Activated gamma-delta T cell treated with Interleukin-2 at 50 U/mL for 16 hours (primary cell): ENCODE measurements around the gene IL17REL.

Experiments
- DNase-seq: peaks from one replicate; pipeline ENCODE4 v3.0.0-alpha.2; 2020

The IL17REL gene

DNA sequence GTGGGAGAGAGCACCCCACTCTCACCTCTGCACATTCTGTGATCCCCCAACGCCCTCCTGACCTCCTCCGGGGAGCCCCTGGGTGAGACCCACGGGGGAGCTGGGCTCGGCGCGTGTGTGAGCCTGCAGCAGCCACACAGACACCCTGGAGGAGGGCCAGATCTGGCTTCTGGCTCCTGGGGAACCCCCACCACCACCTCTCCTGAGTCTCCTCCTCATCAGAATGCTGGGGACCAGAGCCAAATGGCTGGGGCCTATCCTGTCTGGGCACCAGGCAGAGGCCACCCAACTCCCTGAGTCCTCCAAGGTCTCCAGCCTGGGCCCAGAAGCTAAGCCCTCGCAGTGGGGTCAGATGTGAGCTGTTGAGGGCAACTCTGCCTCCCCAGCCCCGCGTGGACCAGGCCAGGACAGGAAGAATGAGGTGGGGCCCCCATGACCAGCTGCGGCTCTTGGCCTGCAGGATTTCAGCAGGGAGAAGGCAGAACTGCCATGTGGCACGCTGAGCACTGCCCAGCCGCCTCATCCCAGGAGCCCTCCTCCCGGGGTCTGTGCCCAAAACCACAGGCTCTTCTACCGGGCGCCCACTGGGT, 57.5 kb downstream of the IL17REL start:
- DNase-seq, result no peak

DNA sequence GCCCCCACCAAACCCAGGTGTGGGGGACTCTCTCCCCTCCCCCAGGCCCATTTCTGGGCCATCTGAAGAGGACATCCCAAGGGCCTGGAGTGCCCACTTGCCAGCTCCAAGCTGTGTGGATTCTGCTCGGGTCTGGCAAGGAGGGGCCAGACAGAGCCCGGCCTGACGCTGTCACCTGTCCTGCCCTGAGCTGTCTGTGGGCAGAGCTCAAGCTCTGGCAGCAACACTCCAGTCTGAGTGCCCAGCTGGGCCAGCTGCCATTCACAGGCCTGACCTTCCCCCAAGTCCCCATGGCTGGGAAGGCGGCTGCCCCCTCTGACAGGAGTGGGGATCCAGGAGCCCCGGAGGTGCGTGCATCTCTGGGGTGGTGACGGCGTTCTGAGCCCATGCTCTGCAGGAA, 58.2 kb downstream of the IL17REL start:
- no peak for DNase-seq

DNA sequence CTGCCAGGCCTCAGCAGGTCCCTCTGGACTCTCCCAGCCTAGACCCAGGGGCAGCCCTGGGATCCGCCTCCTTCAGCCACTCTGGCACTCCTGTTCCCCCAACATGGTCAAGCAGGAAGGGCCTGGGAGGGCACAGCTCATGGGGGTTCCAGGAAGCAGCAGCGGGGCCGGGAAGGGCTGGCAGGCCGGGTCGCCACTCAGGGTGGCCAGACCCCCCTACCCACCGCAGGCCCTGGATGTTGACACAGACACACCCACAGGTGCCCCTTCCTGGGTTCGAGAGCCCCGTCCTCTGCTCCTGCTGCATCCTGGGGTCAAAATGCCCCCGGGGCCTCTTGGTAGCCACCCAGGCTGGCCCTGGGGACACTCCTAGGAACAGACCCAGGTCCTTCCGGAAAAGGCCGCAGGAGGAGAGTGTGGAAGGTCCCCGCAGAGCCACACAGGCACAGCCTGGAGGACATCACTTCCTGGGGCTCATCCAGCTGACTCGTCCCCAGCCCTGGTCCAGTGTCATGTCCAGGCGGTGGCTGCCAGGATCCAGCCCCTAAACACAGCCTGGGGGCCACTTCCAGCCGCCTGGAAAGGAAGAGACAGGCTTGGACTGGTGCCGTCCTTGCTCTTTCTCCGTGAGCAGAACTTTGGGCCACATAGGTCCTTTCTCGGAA, 58.8 kb downstream of the IL17REL start:
- DNase-seq, result no peak

GRCh38 chr22:49953027-49953679, 59.4 kb downstream of the IL17REL start:
- DNase-seq, result no peak

- DNase-seq, result no peak
These were observed 60.3 kb downstream of the IL17REL start for GRCh38 chr22:49951986-49952896.

GRCh38 chr22:49951678-49951985, 60.9 kb downstream of the IL17REL start:
- no peak for DNase-seq

DNA sequence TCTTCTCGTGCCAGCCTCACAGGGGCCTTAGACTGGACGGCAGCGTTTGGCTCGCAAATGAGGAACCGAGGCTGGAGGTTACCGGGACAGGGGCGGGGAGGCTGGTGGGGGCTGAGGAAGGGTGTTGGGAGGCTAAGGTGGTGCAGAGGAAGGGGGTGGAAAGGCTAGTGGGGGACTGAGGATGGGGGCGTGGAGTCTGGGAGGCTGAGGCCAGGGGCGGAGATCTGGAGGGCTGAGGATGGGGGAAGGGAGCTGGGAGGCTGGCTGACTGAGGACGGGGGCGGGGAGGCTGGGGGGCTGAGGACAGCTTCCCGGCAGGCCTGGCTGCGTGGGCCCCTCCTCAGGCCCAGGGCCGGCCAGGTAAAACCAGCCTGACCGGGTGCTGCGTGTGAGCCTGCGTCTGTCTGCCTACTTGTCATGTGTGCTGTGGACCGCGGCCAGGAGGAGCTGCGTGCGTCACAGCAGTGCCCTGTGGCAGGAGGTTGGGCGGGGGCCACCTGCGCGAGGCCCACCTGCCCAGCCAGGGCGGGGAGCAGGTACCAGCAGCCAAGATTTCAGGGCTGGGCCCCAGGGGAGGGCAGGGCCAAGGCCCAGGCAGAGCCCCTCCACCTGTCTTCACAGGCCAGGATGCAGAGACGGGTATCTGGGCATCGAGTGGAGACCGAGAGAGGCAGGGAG, 61.4 kb downstream of the IL17REL start:
- no peak for DNase-seq

- no peak for DNase-seq
These were observed 62.1 kb downstream of the IL17REL start for GRCh38 chr22:49950396-49950994.

DNA sequence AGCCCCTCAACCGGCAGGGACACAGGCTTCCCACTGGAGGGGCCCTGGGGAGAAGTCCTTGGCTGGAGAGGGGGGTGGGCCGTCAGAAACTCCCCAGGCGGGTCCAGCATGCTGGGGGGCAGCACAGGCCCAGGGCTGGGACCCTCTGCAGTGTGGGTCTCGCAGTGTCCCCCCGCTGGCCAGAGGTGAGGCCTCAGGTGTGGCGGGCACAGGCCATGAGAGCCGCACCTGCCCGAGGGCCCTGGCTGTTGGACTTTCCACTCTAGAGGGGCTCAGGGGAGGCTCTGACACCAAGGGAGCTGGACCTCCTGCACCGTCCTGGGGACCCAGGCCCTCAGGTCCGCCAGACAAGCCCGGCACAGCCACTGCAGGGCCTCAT, 62.7 kb downstream of the IL17REL start:
- no peak for DNase-seq

GRCh38 chr22:49948958-49949913, 63.3 kb downstream of the IL17REL start:
- no peak for DNase-seq

GRCh38 chr22:49948116-49948957, 64.2 kb downstream of the IL17REL start:
- no peak for DNase-seq

DNA sequence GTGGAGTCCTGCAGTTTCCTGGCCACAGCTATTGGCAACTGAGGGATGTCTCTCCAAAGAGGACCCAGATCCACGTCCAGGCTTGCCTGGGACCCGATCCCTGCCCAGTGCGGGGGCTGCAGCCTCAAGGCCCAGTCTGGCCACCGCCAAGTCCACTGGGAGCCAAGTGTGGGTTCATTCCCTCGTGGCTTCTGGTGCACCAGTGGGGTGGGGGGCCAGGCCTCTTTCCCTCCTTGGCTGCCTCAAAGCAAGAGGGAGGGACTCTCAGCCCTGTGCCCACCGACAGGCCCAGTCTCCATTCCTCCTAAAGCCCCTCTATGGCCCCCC, 65.3 kb downstream of the IL17REL start:
- no peak for DNase-seq

DNA sequence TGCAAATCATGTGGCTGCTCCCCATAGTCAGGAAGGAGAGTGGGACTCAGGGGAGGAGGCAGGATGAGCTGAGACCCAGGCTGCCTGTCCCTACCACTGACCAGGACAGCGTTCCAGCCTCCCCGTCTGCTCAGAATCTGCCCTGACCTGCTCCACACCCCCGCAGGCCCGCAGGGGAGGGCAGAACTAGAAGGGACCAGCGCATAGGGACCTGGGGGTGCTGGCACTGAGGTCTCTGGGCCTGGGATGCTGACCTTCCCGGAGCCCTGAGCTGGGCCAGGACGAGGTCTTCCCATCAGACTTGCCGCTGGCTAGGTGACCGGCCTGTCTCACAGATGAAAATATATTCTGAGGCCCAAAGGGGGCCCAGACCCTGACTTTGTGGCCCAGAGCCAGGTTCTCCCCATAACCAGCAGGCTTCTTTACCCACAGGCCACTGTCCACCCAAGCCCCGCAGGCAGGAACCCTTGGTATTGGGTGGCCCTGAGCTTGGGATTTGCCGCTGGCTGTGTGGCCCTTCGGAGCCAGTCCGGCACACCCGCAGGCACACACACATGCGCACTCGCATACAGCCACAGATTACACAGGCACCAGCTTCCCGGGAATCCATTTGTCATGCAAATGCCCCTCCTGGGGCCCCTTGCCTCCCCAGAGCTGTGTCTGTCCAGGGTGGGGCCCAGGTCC, 65.8 kb downstream of the IL17REL start:
- no peak for DNase-seq

- DNase-seq, result peak; percentile 38
These were observed 67.3 kb downstream of the IL17REL start for GRCh38 chr22:49945042-49945794.
